ENCODE results near the gene ZNF738.

ZNF738 gene

DNA sequence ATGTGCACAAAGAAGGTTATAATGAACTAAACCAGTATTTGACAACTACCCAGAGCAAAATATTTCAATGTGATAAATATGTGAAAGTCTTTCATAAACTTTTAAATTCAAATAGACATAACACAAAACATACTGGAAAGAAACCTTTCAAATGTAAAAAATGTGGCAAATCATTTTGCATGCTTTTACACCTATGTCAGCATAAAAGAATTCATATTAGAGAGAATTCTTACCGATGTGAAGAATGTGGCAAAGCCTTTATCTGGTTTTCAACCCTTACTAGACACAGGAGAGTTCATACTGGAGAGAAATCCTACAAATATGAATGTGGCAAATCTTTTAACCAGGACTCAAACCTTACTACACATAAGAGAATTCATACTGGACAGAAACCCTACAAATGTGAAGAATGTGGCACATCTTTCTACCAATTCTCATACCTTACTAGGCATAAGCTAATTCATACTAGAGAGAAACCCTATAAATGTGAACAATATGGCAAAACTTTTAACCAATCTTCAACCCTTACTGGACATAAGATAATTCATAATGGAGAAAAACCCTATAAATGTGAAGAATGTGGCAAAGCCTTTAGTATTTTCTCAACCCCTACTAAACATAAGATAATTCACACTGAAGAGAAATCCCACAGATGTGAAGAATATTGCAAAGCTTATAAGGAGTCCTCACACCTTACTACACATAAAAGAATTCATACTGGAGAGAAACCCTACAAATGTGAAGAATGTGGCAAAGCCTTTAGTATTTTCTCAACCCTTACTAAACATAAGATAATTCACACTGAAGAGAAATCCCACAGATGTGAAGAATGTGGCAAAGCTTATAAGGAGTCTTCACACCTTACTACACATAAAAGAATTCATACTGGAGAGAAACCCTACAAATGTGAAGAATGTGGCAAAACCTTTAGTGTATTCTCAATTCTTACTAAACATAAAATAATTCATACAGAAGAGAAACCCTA, 64.5 kb downstream of the ZNF738 start:
- DNase-seq (ENCODE audit: low read depth in 2 of 2), result no peak

All from stimulated activated CD4-positive, alpha-beta T cell treated with anti-CD3 and anti-CD28 coated beads, Interleukin-1b, Interleukin-23, amount 100 ng/mL, for 1 hour (primary cell).